B cell (primary cell): Measurements from ENCODE around the gene AXL. TPM values are rescaled to one million over a fixed set of nuclear protein-coding genes. Genes with fewer than 3 reads are reported as not detected.

Experiments
- ATAC-seq: fragments of 200-7000 bp; cut with Tn5 transposase; one replicate; pipeline ENCODE4 v1.10.0; 2021; ENCODE audit warnings: low read depth, mild to moderate bottlenecking, moderate number of reproducible peaks, moderate library complexity
- CTCF ChIA-PET: fragments of 350-600 bp; sonication (Branson Sonifier 250); formaldehyde crosslinking; loops from one replicate; lab custom pipeline; 2021; ENCODE audit warnings: antibody characterized with exemption, inconsistent platforms; lab: Charles Lee
- POLR2A ChIA-PET: fragments of 350-600 bp; sonication (Branson Sonifier 250); formaldehyde crosslinking; loops from one replicate; lab custom pipeline; 2021; ENCODE audit warnings: antibody characterized with exemption; lab: Charles Lee
- DNase-seq: peaks from one replicate; pipeline ENCODE4 v3.0.0; 2013
- H2AFZ ChIP-seq: 2 replicates; pipeline ENCODE4 v1.6.1; 2012; ENCODE audit warnings: mild to moderate bottlenecking, low read depth, low read length; ENCODE audit not compliant: insufficient read depth, poor library complexity, severe bottlenecking
- H3K27ac ChIP-seq, 2 donors: 1 replicate in 1 of 2; 2 replicates in 1 of 2; pipeline ENCODE4 v1.5.1; 2012 to 2013; ENCODE audit warnings: low read length in 2 of 2, mild to moderate bottlenecking in 2 of 2, moderate library complexity in 1 of 2
- H3K27me3 ChIP-seq, 4 experiments: fragments of 200-600 bp in 1 of 4; sonication (generic) in 1 of 4; replicated peaks in 1 of 4; 1 replicate in 2 of 4; 2 replicates in 2 of 4; pipeline versions ENCODE4 v1.6.1 to v1.7.0; 2013 to 2016; ENCODE audit warnings: low read length in 3 of 4, mild to moderate bottlenecking in 2 of 4, mixed read lengths in 1 of 4, moderate library complexity in 1 of 4; ENCODE audit not compliant: insufficient read depth in 4 of 4, control insufficient read depth in 3 of 4; ENCODE audit errors: control extremely low read depth in 1 of 4
- H3K36me3 ChIP-seq, 2 experiments: replicated peaks in 1 of 2; 1 replicate in 1 of 2; 2 replicates in 1 of 2; pipeline versions ENCODE4 v1.6.1 to v1.7.1; 2013; ENCODE audit warnings: low read length in 1 of 2; ENCODE audit not compliant: insufficient read depth in 2 of 2, control insufficient read depth in 1 of 2; ENCODE audit errors: control extremely low read depth in 1 of 2, extremely low read depth in 1 of 2
- H3K4me1 ChIP-seq, 2 donors: fragments of 200-600 bp in 1 of 2; sonication (generic) in 1 of 2; 1 replicate in 1 of 2; 2 replicates in 1 of 2; pipeline versions ENCODE4 v1.5.1 to v1.6.1; 2013 to 2017; ENCODE audit warnings: low read length in 2 of 2; ENCODE audit not compliant: control insufficient read depth in 2 of 2, insufficient read depth in 2 of 2
- H3K4me2 ChIP-seq: replicated peaks from 2 replicates; pipeline ENCODE3; 2012; ENCODE audit warnings: mild to moderate bottlenecking, low read depth, low read length; ENCODE audit not compliant: poor library complexity, severe bottlenecking
- H3K4me3 ChIP-seq, 5 experiments: fragments of 200-600 bp in 1 of 5; sonication (generic) in 1 of 5; 1 replicate in 3 of 5; 2 replicates in 2 of 5; pipeline versions ENCODE4 v1.5.1 to v1.7.0; 2011 to 2016; ENCODE audit warnings: low read length in 4 of 5, mild to moderate bottlenecking in 4 of 5, low read depth in 2 of 5, control low read depth in 1 of 5, moderate library complexity in 1 of 5; ENCODE audit not compliant: insufficient read depth in 1 of 5; ENCODE audit errors: control extremely low read depth in 1 of 5, extremely low read depth in 1 of 5
- H3K79me2 ChIP-seq: fragments of 200-600 bp; sonication (generic); one replicate; pipeline ENCODE4 v1.6.0; 2016; ENCODE audit warnings: low read length; ENCODE audit not compliant: control insufficient read depth, insufficient read depth
- H3K9ac ChIP-seq: fragments of 200-600 bp; sonication (generic); 2 replicates; pipeline ENCODE4 v1.6.1; 2017; ENCODE audit warnings: mild to moderate bottlenecking, low read length, moderate library complexity
- H3K9me3 ChIP-seq, 3 donors: one replicate each; pipeline versions ENCODE4 v1.6.1 to v1.7.1; 2013; ENCODE audit warnings: low read length in 2 of 3; ENCODE audit not compliant: control insufficient read depth in 2 of 3, insufficient read depth in 1 of 3; ENCODE audit errors: control extremely low read depth in 1 of 3
- H4K20me1 ChIP-seq: 2 replicates; pipeline ENCODE4 v1.6.0; 2012; ENCODE audit warnings: mild to moderate bottlenecking, low read length; ENCODE audit not compliant: insufficient read depth, control insufficient read depth, poor library complexity, severe bottlenecking
- H3K27ac Mint-ChIP-seq: one replicate; pipeline ENCODE4 v1.8.0; 2021; ENCODE audit warnings: mixed read lengths
- H3K27me3 Mint-ChIP-seq: one replicate; pipeline ENCODE4 v1.8.0; 2021; ENCODE audit warnings: mixed read lengths
- H3K4me1 Mint-ChIP-seq: one replicate; pipeline ENCODE4 v1.8.0; 2021; ENCODE audit warnings: mixed read lengths
- H3K4me3 Mint-ChIP-seq: one replicate; pipeline ENCODE4 v1.8.0; 2021; ENCODE audit warnings: mixed read lengths
- H3K9me3 Mint-ChIP-seq: one replicate; pipeline ENCODE4 v1.8.0; 2022; ENCODE audit warnings: mixed read lengths; ENCODE audit not compliant: insufficient read depth
- EZH2 ChIP-seq: IDR thresholded peaks from 2 replicates; pipeline ENCODE4 v1.6.1; 2012; ENCODE audit warnings: borderline replicate concordance, low read depth, mild to moderate bottlenecking, moderate library complexity, low read length; ENCODE audit not compliant: insufficient read depth, poor library complexity, severe bottlenecking
- whole genome bisulfite sequencing: methylation state at CpG from one replicate; pipeline ENCODE4 v1.1.5; 2013; ENCODE audit warnings: missing lambda C conversion rate; ENCODE audit not compliant: insufficient coverage; 5-methylcytosine and 5-hydroxymethylcytosine counted together
- intact Hi-C: fragments of 100-400 bp; cut with micrococcal nuclease; formaldehyde crosslinking; loops from one replicate; pipeline ENCODE4 v1.10.0; 2022
- polyA plus RNA-seq: library from polyadenylated mRNA; depleted of rRNA; stranded (reverse); fragments of >200 nt; gene quantifications from 2 replicates; pipeline ENCODE4 v1.2.3, GENCODE V29; 2012
- total RNA-seq, 2 donors: library from RNA; stranded (reverse); fragments of 120-200 nt in 1 of 2; gene quantifications; 1 replicate in 1 of 2; 2 replicates in 1 of 2; pipeline versions ENCODE4 v1.2.3 to v1.2.4, GENCODE V29; 2013 to 2022
- TF ChIP-seq, protein P1 (sequence below): fragments of 200-600 bp; IDR thresholded peaks from one replicate; pipeline ENCODE4 v1.8.0; 2022; ENCODE audit warnings: antibody characterized with exemption, mild to moderate bottlenecking

Gene AXL
- total and polyA plus RNA-seq, 2 donors (not counting 1 experiment from before 2014, with no cell fraction given): not detected

DNA sequence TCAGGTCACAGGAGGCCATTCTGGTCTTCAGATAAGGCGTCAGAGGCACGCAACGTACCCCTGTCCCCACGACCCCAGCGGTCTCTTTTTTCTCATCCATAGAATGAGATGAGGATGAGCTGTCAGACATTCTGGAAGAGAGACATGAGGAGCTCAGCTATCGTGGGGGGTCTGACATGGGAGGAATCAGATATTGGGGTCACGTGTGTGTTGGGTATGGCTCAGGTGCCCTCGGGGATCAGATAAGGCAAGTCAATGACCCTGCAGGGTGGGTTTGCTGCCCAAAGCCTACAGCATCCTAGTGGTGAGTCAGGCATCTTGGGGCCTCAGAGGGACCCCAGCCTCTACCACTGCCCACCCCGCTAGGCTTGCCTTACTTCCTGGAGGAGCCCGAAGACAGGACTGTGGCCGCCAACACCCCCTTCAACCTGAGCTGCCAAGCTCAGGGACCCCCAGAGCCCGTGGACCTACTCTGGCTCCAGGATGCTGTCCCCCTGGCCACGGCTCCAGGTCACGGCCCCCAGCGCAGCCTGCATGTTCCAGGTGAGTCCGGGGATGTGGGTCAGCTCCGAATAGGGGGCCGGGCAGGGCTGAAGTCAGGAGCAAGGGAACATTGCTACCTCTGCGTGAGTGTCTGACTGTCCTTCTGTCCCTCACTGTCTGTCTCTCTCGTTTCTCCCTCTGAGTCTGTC lies 2.6 kb downstream of the AXL start:
- POLR2A ChIA-PET: no interaction called here
- Histone ChIP-seq H3K9me3 (peaks cover 0 to 4% (median 0%) of the 10 kb centered on the region in 3 donors), H2AFZ (no peak overlapping the region), H3K27ac (no peak overlapping the region), H3K4me3 (no peak overlapping the region), H3K36me3 (no peaks in the 10 kb centered on the region), H3K79me2 (no peaks in the 10 kb centered on the region), H3K27me3 (peaks cover 0 to 34% (median 12%) of the 10 kb centered on the region in 4 experiments), H3K9ac (no peak overlapping the region), H3K4me1 (peaks cover 7 to 12% of the 10 kb centered on the region in 2 donors), H4K20me1 (no peaks in the 10 kb centered on the region), H3K4me2 (no peak overlapping the region)
- Mint-ChIP-seq H3K27ac (no peak overlapping the region), H3K9me3 (no peaks in the 10 kb centered on the region), H3K4me3 (no peak overlapping the region), H3K27me3 (peaks cover 66% of the 10 kb centered on the region), H3K4me1 (peaks cover 9% of the 10 kb centered on the region)
- CTCF ChIA-PET: no interaction called here
- ATAC-seq (no peak), DNase-seq (no peak)
- 86% methylated on average over 14 of the region's 20 CpGs for WGBS
- TF ChIP-seq, protein P1, sequence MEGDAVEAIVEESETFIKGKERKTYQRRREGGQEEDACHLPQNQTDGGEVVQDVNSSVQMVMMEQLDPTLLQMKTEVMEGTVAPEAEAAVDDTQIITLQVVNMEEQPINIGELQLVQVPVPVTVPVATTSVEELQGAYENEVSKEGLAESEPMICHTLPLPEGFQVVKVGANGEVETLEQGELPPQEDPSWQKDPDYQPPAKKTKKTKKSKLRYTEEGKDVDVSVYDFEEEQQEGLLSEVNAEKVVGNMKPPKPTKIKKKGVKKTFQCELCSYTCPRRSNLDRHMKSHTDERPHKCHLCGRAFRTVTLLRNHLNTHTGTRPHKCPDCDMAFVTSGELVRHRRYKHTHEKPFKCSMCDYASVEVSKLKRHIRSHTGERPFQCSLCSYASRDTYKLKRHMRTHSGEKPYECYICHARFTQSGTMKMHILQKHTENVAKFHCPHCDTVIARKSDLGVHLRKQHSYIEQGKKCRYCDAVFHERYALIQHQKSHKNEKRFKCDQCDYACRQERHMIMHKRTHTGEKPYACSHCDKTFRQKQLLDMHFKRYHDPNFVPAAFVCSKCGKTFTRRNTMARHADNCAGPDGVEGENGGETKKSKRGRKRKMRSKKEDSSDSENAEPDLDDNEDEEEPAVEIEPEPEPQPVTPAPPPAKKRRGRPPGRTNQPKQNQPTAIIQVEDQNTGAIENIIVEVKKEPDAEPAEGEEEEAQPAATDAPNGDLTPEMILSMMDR: no peak
- TF ChIP-seq EZH2: no peak
- intact Hi-C loops: no loop called here

DNA sequence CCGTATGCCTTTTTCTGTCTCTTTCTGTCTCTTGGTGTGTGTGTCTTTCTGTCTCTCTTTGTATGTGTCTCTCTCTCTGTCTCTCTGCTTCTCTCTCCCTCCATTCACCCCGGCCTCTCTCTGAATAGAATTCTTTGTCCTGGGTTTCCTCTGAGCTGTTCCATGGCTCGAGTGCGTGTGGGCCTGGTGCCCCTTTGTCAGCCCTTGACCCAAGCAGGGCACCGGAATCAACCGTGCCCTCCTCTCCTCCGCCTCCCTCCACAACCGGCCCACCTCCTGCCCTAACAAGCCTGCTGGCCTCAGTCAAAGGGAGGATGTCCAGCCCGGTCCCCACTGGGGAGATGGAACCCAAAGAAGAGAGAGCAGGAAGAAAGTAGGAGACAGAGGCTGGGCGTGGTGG lies 3.2 kb downstream of the AXL start:
- no peaks in the 10 kb centered on the region for H3K79me2 ChIP-seq
- H3K36me3 ChIP-seq: no peaks in the 10 kb centered on the region
- Mint-ChIP-seq H3K27ac (no peak overlapping the region), H3K9me3 (no peaks in the 10 kb centered on the region), H3K4me3 (no peak overlapping the region), H3K27me3 (peaks cover 65% of the 10 kb centered on the region), H3K4me1 (peaks cover 12% of the 10 kb centered on the region)
- no peaks in the 10 kb centered on the region for H4K20me1 ChIP-seq
- ATAC-seq (no peak), DNase-seq (no peak)
- POLR2A ChIA-PET: no interaction called here
- CTCF ChIA-PET: no interaction called here
- H3K27ac ChIP-seq: no peak overlapping the region
- H3K4me3 ChIP-seq: no peak overlapping the region
- 87% methylated on average over 4 of the region's 10 CpGs for WGBS
- intact Hi-C loops: no loop called here
- no peak overlapping the region for H3K9ac ChIP-seq
- peaks cover 0 to 40% (median 15%) of the 10 kb centered on the region in 4 experiments for H3K27me3 ChIP-seq
- peaks cover 8 to 15% of the 10 kb centered on the region in 2 donors for H3K4me1 ChIP-seq
- H3K9me3 ChIP-seq: peaks cover 0 to 4% (median 0%) of the 10 kb centered on the region in 3 donors
- TF ChIP-seq EZH2: no peak
- TF ChIP-seq, protein P1: no peak
- no peak overlapping the region for H3K4me2 ChIP-seq
- no peak overlapping the region for H2AFZ ChIP-seq
